Measurements from ENCODE around the gene CALML3.

GRCh38 chr10:5524641-5525560, at the start of gene CALML3:
- TF ChIP-seq CTCF (IDR thresholded peaks at IDR 0.05; ENCODE audit: insufficient read depth, low read depth, low read length) (no peak), EZH2 (IDR thresholded peaks at IDR 0.05; ENCODE audit: insufficient read depth, low read length) (no peak)
